Stimulated activated CD4-positive, alpha-beta T cell treated with anti-CD3 and anti-CD28 coated beads, Interleukin-15, amount 100 ng/mL, for 1 hour (primary cell): Measurements from ENCODE around the gene SOX8.

Experiments used
- DNase-seq, 2 donors: peaks; one replicate each; pipeline ENCODE4 v3.0.0-alpha.2; 2020; ENCODE audit warnings: low read depth in 1 of 2, low spot score in 1 of 2

Gene SOX8

GRCh38 chr16:986411-986810 lies 4.8 kb downstream of the SOX8 start:
- no peak for DNase-seq

DNA sequence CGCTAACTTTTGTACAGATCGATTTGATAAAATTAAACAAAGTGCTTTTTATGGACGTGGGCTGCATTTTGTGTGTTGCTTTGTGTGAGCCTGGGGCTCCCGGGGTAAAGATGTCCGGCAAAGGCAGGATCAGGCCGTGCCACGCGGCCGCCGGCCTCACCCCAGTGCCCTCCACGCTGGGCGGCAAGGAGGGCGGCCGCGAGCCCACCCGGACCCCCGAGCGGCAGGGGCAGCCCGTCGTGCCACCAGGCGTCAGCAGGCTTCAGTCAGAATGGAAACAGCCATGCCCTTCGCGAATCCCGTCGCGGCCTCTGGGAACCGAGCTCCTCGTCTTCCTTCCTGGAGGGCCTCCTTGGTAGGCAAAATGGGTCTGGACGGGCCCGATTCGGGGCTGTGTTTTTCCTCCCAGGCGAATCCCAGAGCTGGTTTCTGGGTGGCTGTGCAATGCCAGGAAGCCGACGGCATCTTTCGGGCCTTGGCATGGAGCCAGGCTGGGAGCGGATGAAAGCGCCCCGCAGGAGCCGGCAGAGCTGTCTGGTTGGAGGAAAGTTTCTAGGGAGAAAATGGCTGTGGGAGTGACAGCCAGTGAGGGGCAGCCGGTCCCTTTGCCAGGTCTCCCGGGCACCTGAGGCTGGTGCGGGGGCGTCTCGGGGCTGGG lies 5.5 kb downstream of the SOX8 start:
- DNase-seq, result no peak

DNA sequence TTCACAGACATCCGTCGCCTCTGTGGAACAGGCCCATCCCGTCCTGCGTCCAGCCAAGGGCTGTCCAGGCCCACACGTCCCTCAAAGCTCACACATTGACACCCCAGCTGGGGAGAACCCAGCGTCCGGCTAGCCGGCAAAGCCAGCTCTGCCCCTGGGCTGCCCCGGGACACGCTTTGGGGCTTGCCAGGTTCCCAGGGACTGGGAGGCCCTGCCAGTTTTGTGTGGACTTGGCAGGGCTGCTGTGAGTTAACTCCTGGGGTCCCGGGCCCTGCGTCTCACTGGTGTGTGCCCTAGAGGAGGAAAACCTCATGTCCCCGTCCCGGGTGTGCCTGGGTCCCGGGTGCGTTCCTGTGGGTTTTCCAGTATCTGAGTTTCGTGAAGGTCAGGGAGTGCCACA lies 6.3 kb downstream of the SOX8 start:
- no peak for DNase-seq

DNA sequence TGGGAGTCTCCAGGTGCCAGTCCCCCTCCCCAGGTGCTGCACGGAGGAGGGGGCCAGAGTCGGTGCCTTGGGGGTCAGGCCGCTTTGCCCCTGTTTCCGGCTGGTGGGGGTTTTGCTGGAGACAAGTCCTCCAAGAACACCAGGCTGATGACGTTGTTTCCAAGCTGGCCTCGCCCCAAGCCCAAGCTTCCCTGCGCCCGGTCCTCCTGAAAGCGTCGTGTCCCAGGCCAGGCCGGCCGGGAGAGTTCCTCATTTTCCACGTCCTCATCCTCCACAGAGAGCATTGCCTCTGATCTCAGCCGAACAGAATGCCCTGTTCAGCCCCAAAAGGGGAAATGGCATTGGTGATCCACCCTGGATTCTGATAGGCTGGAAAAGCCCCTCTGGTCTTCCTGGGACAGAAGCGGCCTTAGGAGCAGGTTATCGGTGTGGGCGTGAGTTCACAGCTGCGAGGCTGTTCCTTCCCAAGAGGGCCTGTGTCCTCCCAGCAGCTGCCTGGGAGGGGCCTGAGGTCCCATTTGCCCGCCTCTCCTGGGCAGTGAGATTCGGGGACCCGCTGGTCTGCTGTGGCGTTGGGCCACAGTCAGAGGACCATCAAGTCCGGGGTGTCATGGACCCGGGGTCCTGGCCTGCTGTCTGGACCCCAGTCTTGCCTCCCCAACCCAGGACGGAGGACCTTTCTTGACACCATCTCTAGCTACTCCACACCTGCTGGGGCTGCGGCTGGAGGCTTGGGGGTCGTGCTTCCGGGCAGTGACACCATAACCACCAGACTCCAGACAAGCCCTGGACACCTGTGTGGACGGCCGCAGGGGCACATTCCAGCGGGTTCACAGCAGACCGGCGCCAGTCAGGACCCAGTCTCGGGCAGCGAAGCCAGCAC lies 7.1 kb downstream of the SOX8 start:
- DNase-seq, result no peak

GRCh38 chr16:989354-989814 lies 7.8 kb downstream of the SOX8 start:
- DNase-seq, result no peak

- no peak for DNase-seq
These were observed 9.1 kb downstream of the SOX8 start for GRCh38 chr16:990516-991291.

GRCh38 chr16:991345-991744 lies 9.8 kb downstream of the SOX8 start:
- no peak for DNase-seq

DNA sequence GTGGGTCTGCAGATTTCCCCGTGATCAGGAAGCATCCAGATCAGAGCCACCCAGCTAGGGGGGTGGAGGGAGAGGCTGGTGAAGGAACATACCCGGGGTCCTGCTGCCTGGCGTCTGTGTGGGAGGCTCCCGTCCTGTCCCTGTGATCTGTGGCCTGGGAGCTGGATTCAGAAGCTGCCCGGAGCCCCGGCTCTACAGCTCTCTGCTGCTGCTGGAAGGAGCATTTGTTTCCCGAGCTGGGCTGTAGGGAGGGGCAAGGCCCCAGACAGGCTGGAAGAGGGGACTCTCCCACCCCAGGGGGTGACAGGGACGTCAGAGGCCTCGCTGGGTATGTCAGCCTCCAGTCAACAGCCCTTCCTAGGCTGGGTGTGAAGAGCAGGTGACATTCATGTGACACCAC lies 10.2 kb downstream of the SOX8 start:
- DNase-seq, result no peak

DNA sequence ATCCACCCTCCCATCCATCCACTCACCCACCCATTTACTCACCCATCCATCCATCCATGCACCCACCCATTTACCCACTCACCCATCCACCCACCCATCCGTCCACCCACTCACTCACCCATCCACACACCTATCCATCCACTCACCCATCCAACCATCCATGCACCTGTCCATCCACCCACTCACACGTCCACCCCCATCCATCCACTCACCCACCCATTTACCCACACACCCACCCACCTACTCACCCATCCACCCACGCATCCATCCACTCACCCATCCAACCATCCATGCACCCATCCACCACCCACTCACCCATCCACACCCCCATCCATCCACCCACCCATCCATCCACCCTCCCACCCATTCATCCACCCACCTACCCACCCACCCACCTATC lies 12.2 kb downstream of the SOX8 start:
- DNase-seq, result no peak

- no peak for DNase-seq
These were observed 13.5 kb downstream of the SOX8 start for GRCh38 chr16:995087-995486.

- no peak for DNase-seq
These were observed 14.2 kb downstream of the SOX8 start for GRCh38 chr16:995783-996182.

GRCh38 chr16:996681-997080 lies 15.1 kb downstream of the SOX8 start:
- DNase-seq, result no peak

- peak; percentile 32 to 51 for DNase-seq
These were observed 16.0 kb downstream of the SOX8 start for GRCh38 chr16:997440-998051.

DNA sequence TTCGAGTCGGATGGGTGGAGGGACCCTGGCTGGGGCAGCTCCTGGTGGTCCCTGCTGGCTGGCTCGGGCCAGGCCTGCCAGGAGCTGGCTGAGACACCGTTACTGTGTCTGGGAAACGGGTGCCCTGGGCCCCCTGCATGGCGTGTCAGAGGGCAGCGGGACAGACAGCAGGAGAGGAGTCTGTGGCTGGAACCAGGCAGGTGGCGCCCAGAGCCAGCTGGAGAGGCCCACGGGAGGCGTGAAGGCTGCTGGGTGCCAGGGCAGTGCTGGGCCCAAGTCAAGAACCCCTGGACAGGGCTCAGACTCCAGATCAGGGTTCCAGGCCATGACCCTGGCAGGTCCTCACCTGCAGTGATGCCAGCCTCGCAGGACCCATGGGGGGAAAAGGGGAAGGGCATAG lies 16.6 kb downstream of the SOX8 start:
- no peak for DNase-seq

DNA sequence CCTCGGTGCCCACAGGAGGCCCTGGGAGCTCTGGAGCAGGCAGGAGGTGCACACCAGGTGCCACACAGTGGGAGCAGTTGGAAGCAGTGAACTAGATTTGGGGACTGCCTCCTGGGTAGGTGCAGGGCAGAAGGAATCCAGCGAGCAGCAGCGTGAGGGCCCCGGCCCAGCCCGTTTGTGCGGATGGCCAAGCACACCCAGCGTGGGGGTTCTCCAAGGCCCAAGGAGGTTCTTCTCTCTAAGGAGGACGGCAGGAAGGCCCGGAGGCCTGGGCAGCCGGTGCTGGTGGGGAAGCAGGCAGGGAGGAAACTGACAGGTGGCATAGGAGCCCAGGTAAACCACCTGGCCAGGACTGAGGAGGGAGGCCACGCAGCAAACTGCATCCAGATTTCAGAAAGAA lies 17.0 kb downstream of the SOX8 start:
- DNase-seq, result no peak

- no peak for DNase-seq
These were observed 18.1 kb downstream of the SOX8 start for GRCh38 chr16:999677-1000076.

GRCh38 chr16:1000608-1001007 lies 19.0 kb downstream of the SOX8 start:
- no peak for DNase-seq

DNA sequence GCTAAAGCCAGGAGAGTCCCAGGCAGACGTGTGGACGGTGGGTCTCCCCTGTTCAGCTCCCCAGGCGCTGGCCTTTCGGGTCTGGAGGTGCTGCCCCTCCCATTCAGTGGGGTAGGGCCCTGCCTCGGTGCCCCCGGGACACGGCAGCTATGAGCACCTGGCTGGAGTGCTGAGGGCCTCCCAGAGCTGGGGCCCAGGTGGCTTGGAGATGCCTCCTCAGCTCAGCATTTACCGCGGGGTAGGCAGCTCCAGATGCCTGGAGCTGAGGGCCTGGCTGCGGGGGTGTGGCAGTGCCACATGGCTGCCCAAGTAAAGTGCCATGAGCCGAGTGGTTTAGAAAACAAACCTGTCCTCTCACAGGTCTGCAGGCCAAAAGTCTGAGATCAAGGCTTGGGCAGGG lies 19.5 kb downstream of the SOX8 start:
- no peak for DNase-seq

DNA sequence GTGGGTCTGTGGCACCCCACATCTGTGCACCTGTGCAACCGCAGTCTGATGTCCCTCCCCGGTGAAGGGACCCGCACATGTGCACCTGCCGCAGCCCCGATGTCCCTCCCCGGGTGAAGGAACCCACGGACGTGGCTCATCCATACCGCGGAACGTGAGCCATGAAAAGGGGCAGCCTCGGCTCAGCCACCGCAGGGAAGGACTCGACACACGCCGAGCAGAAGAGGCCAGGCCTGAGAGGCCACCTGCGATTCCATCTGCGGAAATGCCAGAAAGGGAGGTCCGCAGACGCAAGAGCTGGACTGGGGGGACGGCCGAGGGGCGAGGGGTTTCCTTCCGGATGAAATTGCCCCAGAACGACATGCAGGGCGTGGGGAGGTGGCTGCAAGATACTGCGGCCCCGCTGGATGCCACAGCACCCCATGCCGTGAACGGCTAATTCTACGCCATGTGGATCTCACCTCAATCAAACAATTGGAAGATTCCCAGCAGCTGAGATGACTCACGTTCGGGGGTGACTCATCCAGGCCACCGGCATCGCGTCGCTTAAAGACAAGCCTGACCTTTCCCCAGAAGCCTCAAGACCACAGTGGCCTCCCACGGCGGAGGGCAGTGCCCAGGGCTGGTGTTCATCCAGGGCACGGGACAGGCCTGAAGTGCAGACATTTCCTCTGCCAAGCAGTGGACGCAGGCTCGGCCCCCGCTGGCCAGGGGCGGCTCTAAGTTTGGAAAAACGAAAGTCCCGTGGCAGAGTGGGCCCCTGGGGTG lies 21.0 kb downstream of the SOX8 start:
- DNase-seq, result peak; percentile 39 to 64
